NT2/D1 (cell line): ENCODE data around the gene PRKCH.

Experiments
- SUZ12 ChIP-seq: IDR thresholded peaks from 2 replicates; pipeline ENCODE4 v1.6.1; 2011; ENCODE audit not compliant: insufficient read length, insufficient read depth; ENCODE audit errors: extremely low read depth
- YY1 ChIP-seq: IDR thresholded peaks from 2 replicates; pipeline ENCODE4 v1.6.1; 2011; ENCODE audit not compliant: insufficient read length, insufficient read depth

DNA sequence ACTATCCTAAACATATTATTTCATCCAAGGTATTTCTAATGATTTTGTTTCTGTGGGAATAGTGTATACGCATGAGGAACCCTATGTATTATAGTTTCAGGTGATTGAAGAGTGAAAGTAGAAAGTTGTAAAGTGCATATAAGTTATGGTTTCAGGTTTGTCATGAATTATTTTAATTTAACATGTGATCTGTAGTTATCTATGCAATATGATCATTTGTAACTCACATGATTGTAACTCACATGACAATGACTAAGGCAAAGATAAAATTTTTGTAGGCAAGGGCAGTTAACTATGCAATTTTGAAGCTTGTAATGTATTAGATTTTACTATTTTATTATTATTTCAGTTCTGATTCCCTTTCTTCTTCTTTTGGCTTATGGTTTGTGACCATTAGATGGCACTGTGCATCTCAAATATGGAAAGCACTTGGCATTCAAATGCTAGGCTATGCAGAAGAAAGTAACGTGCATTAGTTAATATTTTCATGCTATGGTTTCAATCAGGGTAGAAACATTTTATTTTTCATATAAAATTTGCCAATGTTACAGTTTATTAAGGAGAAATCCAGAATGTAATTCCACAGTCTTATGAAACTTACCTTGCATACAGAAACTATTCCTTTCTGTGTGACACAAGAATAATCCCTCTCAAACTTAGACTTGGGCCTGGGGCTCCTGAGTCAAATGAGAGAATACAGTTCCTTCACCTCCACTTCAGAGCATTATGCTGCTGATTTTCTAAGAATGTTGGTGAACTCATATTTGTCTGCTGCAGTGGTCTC lies 24.5 kb upstream of the PRKCH start:
- TF ChIP-seq SUZ12 (no peak), YY1 (no peak)
